A673 (cell line): ENCODE results near the gene MSH6.

Source experiments
- CTCF ChIP-seq: fragments of 300-800, 200-600 bp; sonication (generic); conservative IDR thresholded peaks from 2 replicates; pipeline ENCODE4 v1.5.1; 2017; ENCODE audit warnings: low read depth, mild to moderate bottlenecking, antibody characterized with exemption, low read length, moderate library complexity, mixed read lengths
- EZH2 ChIP-seq: fragments of 200-600 bp; sonication (generic); IDR thresholded peaks from 2 replicates; pipeline ENCODE4 v1.6.1; 2017; ENCODE audit warnings: borderline replicate concordance, low read depth, mild to moderate bottlenecking, mixed read lengths, antibody characterized with exemption, low read length; ENCODE audit not compliant: poor library complexity, severe bottlenecking

- TF ChIP-seq CTCF (no peak), EZH2 (no peak)
Measured at GRCh38 chr2:47811668-47812067, 28.7 kb downstream of the MSH6 start.
